GM13977 (cell line): ENCODE results near the gene MAD1L1.
A peak's percentile ranks its signal among the peaks of the same experiment; 100 is the strongest.
"Not testable (repeated sequence)": the region's sequence is repeated elsewhere in the genome, so short reads cannot be mapped to it uniquely, and the experiment has no call there.

Experiments
- DNase-seq: peaks from one replicate; pipeline ENCODE4 v3.0.0; 2012; ENCODE audit warnings: low spot score
- CTCF ChIP-seq: IDR thresholded peaks from 2 replicates; pipeline ENCODE4 v1.5.1; 2012; ENCODE audit warnings: mild to moderate bottlenecking, control low read depth; ENCODE audit not compliant: insufficient read depth; ENCODE audit errors: extremely low read depth, missing control alignments
- in situ Hi-C: fragments of 300-500 bp; cut with MboI; formaldehyde crosslinking; loops from one replicate; pipeline ENCODE4 v1.12.0; 2022; ENCODE audit warnings: low sequenced_read_pairs, low pct_unique_long_range_greater_than_20kb, mixed read lengths, inconsistent platforms; ENCODE audit not compliant: unreplicated experiment

Gene MAD1L1

GRCh38 chr7:2270495-2270894 is 37.8 kb upstream of the MAD1L1 start:
- TF ChIP-seq CTCF: no peak
- no peak for DNase-seq
- in situ Hi-C loops: no loop called here

GRCh38 chr7:2269991-2270460 is 37.3 kb upstream of the MAD1L1 start:
- no peak for DNase-seq
- no peak for TF ChIP-seq CTCF
- in situ Hi-C loops: no loop called here

DNA sequence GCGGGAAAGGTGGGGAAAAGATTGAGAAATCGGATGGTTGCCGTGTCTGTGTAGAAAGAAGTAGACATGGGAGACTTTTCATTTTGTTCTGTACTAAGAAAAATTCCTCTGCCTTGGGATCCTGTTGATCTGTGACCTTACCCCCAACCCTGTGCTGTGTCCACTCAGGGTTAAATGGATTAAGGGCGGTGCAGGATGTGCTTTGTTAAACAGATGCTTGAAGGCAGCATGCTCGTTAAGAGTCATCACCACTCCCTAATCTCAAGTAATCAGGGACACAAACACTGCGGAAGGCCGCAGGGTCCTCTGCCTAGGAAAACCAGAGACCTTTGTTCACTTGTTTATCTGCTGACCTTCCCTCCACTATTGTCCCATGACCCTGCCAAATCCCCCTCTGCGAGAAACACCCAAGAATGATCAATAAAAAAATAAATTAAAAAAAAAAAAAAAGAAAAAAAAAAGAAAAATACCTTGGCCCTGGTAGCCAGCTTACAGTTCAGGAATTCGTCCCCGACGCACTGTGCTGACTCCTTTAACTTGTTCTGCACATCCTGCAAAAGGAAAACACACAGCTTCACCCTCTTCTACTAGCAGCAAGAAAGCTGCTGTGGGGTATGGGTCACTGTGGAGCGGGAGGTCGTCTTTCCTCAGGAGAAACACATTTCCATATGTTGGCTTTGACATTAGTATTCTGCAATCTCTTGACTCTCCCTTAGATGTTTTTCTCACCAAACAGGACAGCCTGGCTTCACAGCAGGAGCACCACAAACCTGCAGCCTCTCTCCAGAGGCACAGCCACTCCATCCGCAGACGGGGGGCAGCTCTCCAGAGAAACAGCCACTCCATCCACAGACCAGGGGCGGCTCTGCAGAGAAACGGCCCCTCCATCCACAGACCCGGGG is 36.6 kb upstream of the MAD1L1 start:
- in situ Hi-C loops, DNase-seq: not testable (repeated sequence)

- in situ Hi-C loops: no loop called here
- DNase-seq: no peak
- no peak for TF ChIP-seq CTCF
Observed at GRCh38 chr7:2266911-2267310, 34.2 kb upstream of the MAD1L1 start.

- TF ChIP-seq CTCF: no peak
- no peak for DNase-seq
- in situ Hi-C loops: no loop called here
Observed at GRCh38 chr7:2264158-2264557, 31.4 kb upstream of the MAD1L1 start.

GRCh38 chr7:2263176-2263575 is 30.4 kb upstream of the MAD1L1 start:
- in situ Hi-C loops: no loop called here
- no peak for TF ChIP-seq CTCF

DNA sequence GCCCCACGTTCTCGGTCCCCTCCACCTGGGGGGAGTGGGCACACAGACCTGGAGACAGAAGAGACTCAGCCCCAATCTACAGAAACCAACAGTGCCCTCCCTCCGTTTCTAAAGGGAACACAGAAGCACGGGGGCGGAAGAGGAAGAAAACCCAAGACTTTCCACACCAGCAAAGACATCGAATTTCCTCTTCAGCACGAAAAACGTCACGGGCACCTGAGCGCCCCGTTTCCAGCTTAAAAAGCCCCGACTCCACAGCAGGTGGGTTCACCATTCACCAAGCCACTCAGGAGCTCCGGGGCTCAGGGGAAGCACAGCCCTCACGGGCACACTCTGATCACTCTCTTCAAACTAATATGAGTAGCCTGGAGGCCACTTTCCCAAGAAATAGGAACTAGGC is 28.9 kb upstream of the MAD1L1 start:
- DNase-seq: peak; percentile 67
- no peak for TF ChIP-seq CTCF
- in situ Hi-C loops: no loop called here

More at GRCh38 chr7:2263176-2263575, 30.4 kb upstream of the MAD1L1 start:
- no peak for DNase-seq
